SU-DHL-6 (cell line): ENCODE measurements around the gene ASPHD2.

ENCODE experiments used
- H2AFZ ChIP-seq: fragments of 200-600 bp; sonication (generic); 2 replicates; pipeline ENCODE4 v1.6.1; 2014; ENCODE audit warnings: low read depth, mild to moderate bottlenecking, moderate library complexity, mixed read lengths, antibody characterized with exemption, low read length; ENCODE audit not compliant: severe bottlenecking
- H3F3A ChIP-seq: fragments of 200-600 bp; shearing (Covaris generic); 2 replicates; pipeline ENCODE4 v1.6.0; 2016; ENCODE audit warnings: antibody characterized with exemption, mild to moderate bottlenecking; ENCODE audit not compliant: insufficient read depth
- H3K27ac ChIP-seq: fragments of 200-600 bp; sonication (generic); 2 replicates; pipeline ENCODE4 v1.5.1; 2016; ENCODE audit warnings: low read depth, mild to moderate bottlenecking, low read length, moderate library complexity, mixed read lengths
- H3K27me3 ChIP-seq: fragments of 200-600 bp; sonication (generic), shearing (Covaris generic); 2 replicates; pipeline ENCODE4 v1.6.0; 2014; ENCODE audit warnings: mild to moderate bottlenecking, low read length
- H3K36me3 ChIP-seq: fragments of 200-600 bp; sonication (generic); 2 replicates; pipeline ENCODE4 v1.6.1; 2014; ENCODE audit warnings: mild to moderate bottlenecking, low read length, mixed read lengths
- H3K4me2 ChIP-seq: fragments of 300-600, 200-600 bp; shearing (Covaris generic), sonication (generic); 2 replicates; pipeline ENCODE4 v1.6.0; 2014; ENCODE audit warnings: low read length, low read depth, mild to moderate bottlenecking; ENCODE audit not compliant: poor library complexity, severe bottlenecking
- H3K4me3 ChIP-seq: fragments of 200-600 bp; sonication (generic); 2 replicates; pipeline ENCODE4 v1.5.1; 2014; ENCODE audit warnings: antibody characterized with exemption, low read length, mild to moderate bottlenecking, mixed read lengths; ENCODE audit not compliant: insufficient read depth, poor library complexity, severe bottlenecking
- H3K79me2 ChIP-seq: fragments of 200-600 bp; sonication (generic); 2 replicates; pipeline ENCODE4 v1.6.1; 2014; ENCODE audit warnings: mild to moderate bottlenecking, low read length, moderate library complexity; ENCODE audit not compliant: insufficient read depth
- H3K9ac ChIP-seq: fragments of 200-600 bp; sonication (generic); 2 replicates; pipeline ENCODE4 v1.7.0; 2014; ENCODE audit warnings: mild to moderate bottlenecking, low read length
- H3K9me2 ChIP-seq: fragments of 200-600 bp; sonication (generic); replicated peaks from 2 replicates; pipeline ENCODE4 v1.6.1; 2014; ENCODE audit warnings: low read length; ENCODE audit not compliant: insufficient read depth
- H3K9me3 ChIP-seq: fragments of 200-600 bp; sonication (generic); 2 replicates; pipeline ENCODE4 v1.6.1; 2014; ENCODE audit warnings: low read length, mixed read lengths; ENCODE audit not compliant: insufficient read depth
- H4K20me1 ChIP-seq: fragments of 200-600 bp; sonication (generic); 2 replicates; pipeline ENCODE4 v1.6.1; 2014; ENCODE audit warnings: low read depth, mild to moderate bottlenecking, antibody characterized with exemption, low read length, moderate library complexity, mixed read lengths
- CTCF ChIP-seq: fragments of 200-600 bp; sonication (generic); IDR thresholded peaks from one replicate; pipeline ENCODE4 v1.5.1; 2017; ENCODE audit warnings: antibody characterized with exemption, mild to moderate bottlenecking, low read length, moderate library complexity; ENCODE audit not compliant: insufficient read depth, poor library complexity, severe bottlenecking
- EZH2phosphoT487 ChIP-seq: fragments of 200-600 bp; sonication (generic), shearing (Covaris generic); conservative IDR thresholded peaks from 2 replicates; pipeline ENCODE4 v1.6.1; 2018; ENCODE audit warnings: mild to moderate bottlenecking, antibody characterized with exemption, low read length, moderate library complexity, mixed read lengths

Gene ASPHD2

GRCh38 chr22:26480611-26480932 lies 51.5 kb downstream of the ASPHD2 start:
- H3K9ac ChIP-seq = peak overlapping the region; percentile 83
- no peak overlapping the region for H2AFZ ChIP-seq
- H3K4me2 ChIP-seq = peak overlapping the region; percentile 98
- H3K9me2 ChIP-seq = no peaks in the 10 kb centered on the region
- no peaks in the 10 kb centered on the region; the same call in 1 of the 2 replicates for H3K36me3 ChIP-seq
- H3F3A ChIP-seq = peaks cover 27% of the 10 kb centered on the region
- H3K27me3 ChIP-seq = no peaks in the 10 kb centered on the region
- H3K4me3 ChIP-seq = peak overlapping the region; percentile 82
- no peaks in the 10 kb centered on the region for H4K20me1 ChIP-seq
- H3K9me3 ChIP-seq = no peaks in the 10 kb centered on the region
- peaks cover 56% of the 10 kb centered on the region for H3K79me2 ChIP-seq
- H3K27ac ChIP-seq = peak overlapping the region; percentile 89
- TF ChIP-seq CTCF (no peak), EZH2phosphoT487 (no peak)

- Histone ChIP-seq H4K20me1 (no peaks in the 10 kb centered on the region), H3K27me3 (no peaks in the 10 kb centered on the region), H3F3A (peaks cover 27% of the 10 kb centered on the region), H3K36me3 (no peaks in the 10 kb centered on the region; the same call in 1 of the 2 replicates), H3K9ac (peak overlapping the region; percentile 83), H3K9me3 (no peaks in the 10 kb centered on the region), H3K9me2 (no peaks in the 10 kb centered on the region), H3K4me2 (peak overlapping the region; percentile 98), H3K79me2 (peaks cover 62% of the 10 kb centered on the region), H2AFZ (no peak overlapping the region), H3K27ac (peak overlapping the region; percentile 89), H3K4me3 (peak overlapping the region; percentile 82)
- no peak for TF ChIP-seq EZH2phosphoT487
- no peak for TF ChIP-seq CTCF
Measured at GRCh38 chr22:26481112-26481693, 52.1 kb downstream of the ASPHD2 start.

GRCh38 chr22:26481694-26482093 lies 52.6 kb downstream of the ASPHD2 start:
- H3K27ac ChIP-seq = peak overlapping the region; percentile 89
- H3K9ac ChIP-seq = peak overlapping the region; percentile 83
- H2AFZ ChIP-seq = no peak overlapping the region
- no peaks in the 10 kb centered on the region; the same call in 1 of the 2 replicates for H3K36me3 ChIP-seq
- H3K9me3 ChIP-seq = no peaks in the 10 kb centered on the region
- H3K4me3 ChIP-seq = peak overlapping the region; percentile 82
- H3K79me2 ChIP-seq = peaks cover 65% of the 10 kb centered on the region
- peaks cover 27% of the 10 kb centered on the region for H3F3A ChIP-seq
- H3K9me2 ChIP-seq = no peaks in the 10 kb centered on the region
- no peak for TF ChIP-seq CTCF
- TF ChIP-seq EZH2phosphoT487 = no peak
- H4K20me1 ChIP-seq = no peaks in the 10 kb centered on the region
- H3K27me3 ChIP-seq = no peaks in the 10 kb centered on the region
- H3K4me2 ChIP-seq = peak overlapping the region; percentile 98
